GM21737 (cell line): ENCODE results near the gene LMBR1L.

ENCODE experiments used
- ATAC-seq: cut with Tn5 transposase; IDR thresholded peaks from one replicate; pipeline ENCODE4 v1.9.1; 2021; ENCODE audit warnings: mild to moderate bottlenecking, moderate library complexity; ENCODE audit not compliant: unreplicated experiment

Gene LMBR1L

GRCh38 chr12:49055092-49055491 is 55.6 kb downstream of the LMBR1L start:
- ATAC-seq = no peak

GRCh38 chr12:49054524-49054923 is 56.1 kb downstream of the LMBR1L start:
- no peak for ATAC-seq

- no peak for ATAC-seq
These were observed 56.6 kb downstream of the LMBR1L start for GRCh38 chr12:49054096-49054495.

- ATAC-seq = no peak
These were observed 58.0 kb downstream of the LMBR1L start for GRCh38 chr12:49052451-49053208.

GRCh38 chr12:49051777-49052438 is 58.7 kb downstream of the LMBR1L start:
- ATAC-seq = no peak

- ATAC-seq = no peak
These were observed 59.3 kb downstream of the LMBR1L start for GRCh38 chr12:49051373-49051764.

- ATAC-seq = no peak
These were observed 59.9 kb downstream of the LMBR1L start for GRCh38 chr12:49050507-49051372.

- ATAC-seq = no peak
These were observed 61.0 kb downstream of the LMBR1L start for GRCh38 chr12:49049566-49050224.

- no peak for ATAC-seq
These were observed 61.7 kb downstream of the LMBR1L start for GRCh38 chr12:49048953-49049352.
